PFSK-1 (cell line): Measurements from ENCODE around the gene CLIP4.

Experiments
- POLR2AphosphoS5 ChIP-seq: IDR thresholded peaks from 2 replicates; pipeline ENCODE4 v1.6.1; 2012; ENCODE audit warnings: low read depth, mild to moderate bottlenecking, control low read depth, low read length, moderate library complexity
- REST ChIP-seq, 2 experiments: IDR thresholded peaks; 2 replicates each; pipeline versions ENCODE4 v1.6.1 to v1.8.0; 2011 to 2012; ENCODE audit warnings: low read depth in 2 of 2, low read length in 2 of 2, control low read depth in 1 of 2, inconsistent platforms in 1 of 2, mild to moderate bottlenecking in 1 of 2, moderate library complexity in 1 of 2; ENCODE audit not compliant: insufficient read depth in 1 of 2
- SIN3A ChIP-seq: IDR thresholded peaks from 2 replicates; pipeline ENCODE4 v1.6.1; 2012; ENCODE audit warnings: mild to moderate bottlenecking, low read length, moderate library complexity, borderline replicate concordance; ENCODE audit not compliant: insufficient read depth

GRCh38 chr2:29225814-29226213 lies 110.6 kb downstream of the CLIP4 start:
- TF ChIP-seq REST (IDR thresholded peaks at IDR 0.05; ENCODE audit: insufficient read depth in 1 of 2, low read depth in 2 of 2, low read length in 2 of 2) (no peak), SIN3A (no peak), POLR2AphosphoS5 (no peak)
